ENCODE data around the gene ELN. TPM values are rescaled to one million over a fixed set of nuclear protein-coding genes. Genes with fewer than 3 reads are reported as not detected.
"Not testable (repeated sequence)": the region's sequence is repeated elsewhere in the genome, so short reads cannot be mapped to it uniquely, and the experiment has no call there.

The ELN gene
- polyA plus RNA-seq, 1 donor = 54.4 TPM

- WGBS (ENCODE audit: insufficient coverage, low lambda C conversion rate) = 82% methylated on average over 2 of the region's 17 CpGs
- no peaks in the 10 kb centered on the region for H3K36me3 ChIP-seq (ENCODE audit: control insufficient read depth, insufficient read depth, low read length)
- H3K27ac ChIP-seq (ENCODE audit: low read length) = no peak overlapping the region
- no peaks in the 10 kb centered on the region for H3K27me3 ChIP-seq (ENCODE audit: control insufficient read depth, insufficient read depth, low read length)
- no peak for DNase-seq
- H3K4me3 ChIP-seq (ENCODE audit: low read length) = no peak overlapping the region
- H3K4me1 ChIP-seq (ENCODE audit: control insufficient read depth, insufficient read depth, low read length) = peaks cover 3% of the 10 kb centered on the region
- H3K9me3 ChIP-seq (ENCODE audit: control insufficient read depth, low read depth, low read length) = no peaks in the 10 kb centered on the region
Measured at GRCh38 chr7:74000489-74001149, 27.4 kb upstream of the ELN start.

DNA sequence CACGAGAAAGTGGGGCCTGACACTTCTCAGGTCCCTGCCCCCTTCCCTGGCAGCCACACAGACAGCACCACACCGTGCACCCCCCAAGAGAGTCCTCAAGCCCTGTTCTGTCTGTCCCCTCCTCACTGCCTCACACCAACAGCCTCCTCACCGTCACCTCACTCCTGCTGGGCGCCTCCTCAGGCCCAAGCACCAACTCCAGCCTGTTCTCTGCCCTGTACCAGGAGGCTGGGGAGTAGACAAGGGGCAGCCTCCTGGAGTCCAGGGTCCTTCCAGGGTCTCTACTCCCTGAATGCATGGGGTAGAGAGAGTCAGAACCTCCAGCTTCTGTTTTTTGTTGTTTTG lies 26.9 kb upstream of the ELN start:
- no peaks in the 10 kb centered on the region for H3K27me3 ChIP-seq (ENCODE audit: control insufficient read depth, insufficient read depth, low read length)
- no peak overlapping the region for H3K4me3 ChIP-seq (ENCODE audit: low read length)
- WGBS (ENCODE audit: insufficient coverage, low lambda C conversion rate) = no CpG with 5 or more reads among the region's 4 CpGs
- H3K27ac ChIP-seq (ENCODE audit: low read length) = no peak overlapping the region
- DNase-seq = no peak
- H3K9me3 ChIP-seq (ENCODE audit: control insufficient read depth, low read depth, low read length) = no peaks in the 10 kb centered on the region
- peaks cover 3% of the 10 kb centered on the region for H3K4me1 ChIP-seq (ENCODE audit: control insufficient read depth, insufficient read depth, low read length)
- no peaks in the 10 kb centered on the region for H3K36me3 ChIP-seq (ENCODE audit: control insufficient read depth, insufficient read depth, low read length)

- Histone ChIP-seq H3K9me3 (ENCODE audit: control insufficient read depth, low read depth, low read length) (no peaks in the 10 kb centered on the region), H3K4me1 (ENCODE audit: control insufficient read depth, insufficient read depth, low read length) (peaks cover 3% of the 10 kb centered on the region), H3K27me3 (ENCODE audit: control insufficient read depth, insufficient read depth, low read length) (no peaks in the 10 kb centered on the region), H3K27ac (ENCODE audit: low read length) (no peak overlapping the region), H3K4me3 (ENCODE audit: low read length) (no peak overlapping the region), H3K36me3 (ENCODE audit: control insufficient read depth, insufficient read depth, low read length) (no peaks in the 10 kb centered on the region)
- WGBS (ENCODE audit: insufficient coverage, low lambda C conversion rate) = 60% methylated on average over 1 of the region's 16 CpGs
- peak in 1 of 2 donors; percentile 44 for DNase-seq
Measured at GRCh38 chr7:74002474-74003017, 25.4 kb upstream of the ELN start.

GRCh38 chr7:74003621-74004020 lies 24.4 kb upstream of the ELN start:
- peaks cover 3% of the 10 kb centered on the region for H3K4me1 ChIP-seq (ENCODE audit: control insufficient read depth, insufficient read depth, low read length)
- no CpG with 5 or more reads among the region's 8 CpGs for WGBS (ENCODE audit: insufficient coverage, low lambda C conversion rate)
- H3K4me3 ChIP-seq (ENCODE audit: low read length) = no peak overlapping the region
- H3K9me3 ChIP-seq (ENCODE audit: control insufficient read depth, low read depth, low read length) = no peaks in the 10 kb centered on the region
- H3K27me3 ChIP-seq (ENCODE audit: control insufficient read depth, insufficient read depth, low read length) = no peaks in the 10 kb centered on the region
- DNase-seq = no peak
- H3K27ac ChIP-seq (ENCODE audit: low read length) = no peak overlapping the region
- H3K36me3 ChIP-seq (ENCODE audit: control insufficient read depth, insufficient read depth, low read length) = no peaks in the 10 kb centered on the region

- DNase-seq = no peak
- Histone ChIP-seq H3K9me3 (ENCODE audit: control insufficient read depth, low read depth, low read length) (no peaks in the 10 kb centered on the region), H3K4me3 (ENCODE audit: low read length) (no peak overlapping the region), H3K4me1 (ENCODE audit: control insufficient read depth, insufficient read depth, low read length) (peaks cover 3% of the 10 kb centered on the region), H3K36me3 (ENCODE audit: control insufficient read depth, insufficient read depth, low read length) (no peaks in the 10 kb centered on the region), H3K27ac (ENCODE audit: low read length) (no peak overlapping the region), H3K27me3 (ENCODE audit: control insufficient read depth, insufficient read depth, low read length) (no peaks in the 10 kb centered on the region)
- no CpG with 5 or more reads among the region's 5 CpGs for WGBS (ENCODE audit: insufficient coverage, low lambda C conversion rate)
Measured at GRCh38 chr7:74006032-74006431, 21.9 kb upstream of the ELN start.

DNA sequence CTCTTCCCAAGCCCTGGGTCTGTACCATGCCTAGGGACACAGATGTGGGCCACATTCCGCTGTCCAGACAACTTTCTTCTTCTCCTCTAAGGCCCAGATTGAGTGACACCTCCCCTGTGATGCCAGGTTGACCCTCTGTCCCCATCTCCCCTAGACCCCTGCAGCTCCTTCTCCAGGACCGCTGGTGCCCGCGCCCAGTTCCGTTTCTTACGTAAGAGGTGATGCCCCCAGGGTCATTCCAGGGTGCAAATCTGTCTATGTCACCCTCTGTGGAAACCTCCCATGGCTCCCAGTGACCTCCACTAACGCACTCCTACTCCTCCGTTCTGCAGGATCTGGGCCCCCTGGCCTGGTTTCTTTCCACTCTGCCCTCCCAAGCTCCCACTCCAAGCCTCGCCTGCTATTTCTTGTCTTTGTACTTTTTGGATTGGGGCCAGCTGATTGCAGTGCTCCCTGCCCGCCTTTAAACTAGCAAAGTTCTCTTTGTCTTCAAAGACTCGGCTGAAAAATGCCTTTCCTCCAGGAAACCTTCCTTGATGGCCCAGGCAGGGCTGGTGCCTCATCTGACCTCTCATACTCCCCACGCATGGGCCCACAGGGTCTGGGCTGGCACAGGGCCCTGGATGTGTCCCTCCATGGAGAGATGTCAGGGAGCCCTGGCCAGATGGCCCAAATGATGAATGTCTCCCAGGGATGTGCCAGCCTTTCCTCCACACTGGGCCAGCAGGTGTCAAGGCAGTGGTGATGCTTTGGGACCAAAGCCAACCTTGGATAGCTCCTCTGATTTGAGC lies 21.3 kb upstream of the ELN start:
- WGBS (ENCODE audit: insufficient coverage, low lambda C conversion rate) = 20% methylated on average over 1 of the region's 12 CpGs
- Histone ChIP-seq H3K4me3 (ENCODE audit: low read length) (no peak overlapping the region), H3K4me1 (ENCODE audit: control insufficient read depth, insufficient read depth, low read length) (peaks cover 3% of the 10 kb centered on the region), H3K9me3 (ENCODE audit: control insufficient read depth, low read depth, low read length) (no peaks in the 10 kb centered on the region), H3K27ac (ENCODE audit: low read length) (no peak overlapping the region), H3K36me3 (ENCODE audit: control insufficient read depth, insufficient read depth, low read length) (no peaks in the 10 kb centered on the region), H3K27me3 (ENCODE audit: control insufficient read depth, insufficient read depth, low read length) (no peaks in the 10 kb centered on the region)
- DNase-seq = no peak

DNA sequence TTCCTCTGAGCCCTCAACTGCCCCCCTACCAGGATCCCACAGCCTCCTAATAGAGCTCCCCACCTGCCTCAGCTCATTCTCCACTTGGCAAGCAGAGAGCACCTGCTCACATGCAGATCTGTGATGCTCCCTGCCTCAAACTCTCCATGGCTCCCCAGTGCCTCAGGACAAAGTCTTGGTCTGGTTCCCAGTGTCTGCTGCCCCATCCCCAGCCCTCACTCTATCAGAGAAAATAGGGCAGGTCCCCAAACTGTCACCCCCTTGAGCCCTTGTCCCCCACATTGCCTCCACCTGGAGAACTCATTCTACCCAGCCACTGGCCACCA lies 20.8 kb upstream of the ELN start:
- no peaks in the 10 kb centered on the region for H3K36me3 ChIP-seq (ENCODE audit: control insufficient read depth, insufficient read depth, low read length)
- H3K27me3 ChIP-seq (ENCODE audit: control insufficient read depth, insufficient read depth, low read length) = no peaks in the 10 kb centered on the region
- no peak overlapping the region for H3K27ac ChIP-seq (ENCODE audit: low read length)
- no peak overlapping the region for H3K4me3 ChIP-seq (ENCODE audit: low read length)
- peaks cover 3% of the 10 kb centered on the region for H3K4me1 ChIP-seq (ENCODE audit: control insufficient read depth, insufficient read depth, low read length)
- no peak for DNase-seq
- no peaks in the 10 kb centered on the region for H3K9me3 ChIP-seq (ENCODE audit: control insufficient read depth, low read depth, low read length)

GRCh38 chr7:74008687-74009086 lies 19.3 kb upstream of the ELN start:
- Histone ChIP-seq H3K4me1 (ENCODE audit: control insufficient read depth, insufficient read depth, low read length) (no peaks in the 10 kb centered on the region), H3K9me3 (ENCODE audit: control insufficient read depth, low read depth, low read length) (no peaks in the 10 kb centered on the region), H3K27me3 (ENCODE audit: control insufficient read depth, insufficient read depth, low read length) (no peaks in the 10 kb centered on the region), H3K27ac (ENCODE audit: low read length) (no peak overlapping the region), H3K4me3 (ENCODE audit: low read length) (no peak overlapping the region), H3K36me3 (ENCODE audit: control insufficient read depth, insufficient read depth, low read length) (no peaks in the 10 kb centered on the region)
- no CpG with 5 or more reads among the region's 3 CpGs for WGBS (ENCODE audit: insufficient coverage, low lambda C conversion rate)
- no peak for DNase-seq

DNA sequence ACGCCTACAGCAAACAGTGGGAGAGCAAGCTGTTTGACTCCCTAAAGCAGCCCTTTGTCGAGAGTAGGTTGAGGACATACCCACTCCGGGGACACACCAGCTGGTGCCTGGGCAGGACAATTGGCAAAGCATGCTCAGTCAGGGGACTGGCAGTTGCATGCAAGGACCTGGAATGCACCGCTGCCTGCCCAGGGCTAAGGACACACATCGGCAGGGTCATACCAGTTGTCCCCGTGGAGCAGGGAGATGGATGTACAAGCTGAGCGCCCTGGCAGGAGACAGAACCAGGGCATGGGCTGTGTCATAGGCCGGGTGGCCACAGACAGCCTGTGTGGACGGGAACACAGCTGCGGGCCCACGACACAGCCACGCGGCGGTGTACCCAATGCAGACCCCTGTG lies 18.3 kb upstream of the ELN start:
- WGBS (ENCODE audit: insufficient coverage, low lambda C conversion rate) = no CpG with 5 or more reads among the region's 14 CpGs
- DNase-seq = no peak
- no peak overlapping the region for H3K4me3 ChIP-seq (ENCODE audit: low read length)
- H3K27me3 ChIP-seq (ENCODE audit: control insufficient read depth, insufficient read depth, low read length) = no peaks in the 10 kb centered on the region
- H3K36me3 ChIP-seq (ENCODE audit: control insufficient read depth, insufficient read depth, low read length) = no peaks in the 10 kb centered on the region
- no peaks in the 10 kb centered on the region for H3K4me1 ChIP-seq (ENCODE audit: control insufficient read depth, insufficient read depth, low read length)
- H3K27ac ChIP-seq (ENCODE audit: low read length) = no peak overlapping the region
- H3K9me3 ChIP-seq (ENCODE audit: control insufficient read depth, low read depth, low read length) = no peaks in the 10 kb centered on the region

GRCh38 chr7:74010407-74010806 lies 17.6 kb upstream of the ELN start:
- Histone ChIP-seq H3K36me3 (ENCODE audit: control insufficient read depth, insufficient read depth, low read length) (no peaks in the 10 kb centered on the region), H3K27ac (ENCODE audit: low read length) (no peak overlapping the region), H3K4me1 (ENCODE audit: control insufficient read depth, insufficient read depth, low read length) (no peaks in the 10 kb centered on the region), H3K9me3 (ENCODE audit: control insufficient read depth, low read depth, low read length) (no peaks in the 10 kb centered on the region), H3K4me3 (ENCODE audit: low read length) (no peak overlapping the region), H3K27me3 (ENCODE audit: control insufficient read depth, insufficient read depth, low read length) (no peaks in the 10 kb centered on the region)
- WGBS (ENCODE audit: insufficient coverage, low lambda C conversion rate) = no CpG with 5 or more reads among the region's 16 CpGs
- no peak for DNase-seq

GRCh38 chr7:74011421-74011820 lies 16.6 kb upstream of the ELN start:
- no CpG with 5 or more reads among the region's 4 CpGs for WGBS (ENCODE audit: insufficient coverage, low lambda C conversion rate)
- not testable (repeated sequence) for H3K9me3 ChIP-seq (ENCODE audit: control insufficient read depth, low read depth, low read length); DNase-seq; H3K36me3 ChIP-seq (ENCODE audit: control insufficient read depth, insufficient read depth, low read length); H3K27me3 ChIP-seq (ENCODE audit: control insufficient read depth, insufficient read depth, low read length); H3K4me3 ChIP-seq (ENCODE audit: low read length); H3K27ac ChIP-seq (ENCODE audit: low read length); H3K4me1 ChIP-seq (ENCODE audit: control insufficient read depth, insufficient read depth, low read length)
